GM12875 (cell line): Measurements from ENCODE around the gene CDH4.

Source experiments
- H3K4me3 ChIP-seq: one replicate; pipeline ENCODE4 v1.5.1; 2011; ENCODE audit warnings: low read depth, low read length, control low read depth
- CTCF ChIP-seq: IDR thresholded peaks from 2 replicates; pipeline ENCODE4 v1.5.1; 2011; ENCODE audit warnings: low read depth, mild to moderate bottlenecking, control low read depth, inconsistent platforms, low read length, moderate library complexity, borderline replicate concordance; ENCODE audit not compliant: insufficient read depth

The CDH4 gene

GRCh38 chr20:61803915-61804751, 552.1 kb downstream of the CDH4 start:
- no peak for TF ChIP-seq CTCF
- no peak overlapping the region for H3K4me3 ChIP-seq

GRCh38 chr20:61804752-61805295, 552.8 kb downstream of the CDH4 start:
- H3K4me3 ChIP-seq, result no peak overlapping the region
- TF ChIP-seq CTCF, result no peak

DNA sequence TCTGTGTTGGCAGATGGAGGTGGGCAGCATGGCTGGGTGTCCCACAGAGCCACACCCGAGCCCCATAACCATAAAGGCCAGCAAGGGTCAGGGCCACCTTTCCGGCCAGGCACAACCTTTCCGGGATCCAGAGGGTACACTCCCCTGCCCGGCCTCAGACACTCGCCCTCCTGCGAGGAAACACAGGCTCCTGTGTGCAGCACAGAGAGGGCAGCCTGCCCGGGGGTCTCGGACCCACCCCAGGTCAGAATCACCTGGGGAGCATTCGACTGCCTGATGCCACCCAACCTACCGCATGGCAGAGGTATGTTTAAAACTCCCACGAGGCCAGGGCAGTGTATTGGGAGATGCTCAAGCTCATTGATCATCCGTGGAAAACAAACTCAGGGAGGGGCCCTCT, 553.3 kb downstream of the CDH4 start:
- H3K4me3 ChIP-seq, result no peak overlapping the region
- TF ChIP-seq CTCF, result no peak

DNA sequence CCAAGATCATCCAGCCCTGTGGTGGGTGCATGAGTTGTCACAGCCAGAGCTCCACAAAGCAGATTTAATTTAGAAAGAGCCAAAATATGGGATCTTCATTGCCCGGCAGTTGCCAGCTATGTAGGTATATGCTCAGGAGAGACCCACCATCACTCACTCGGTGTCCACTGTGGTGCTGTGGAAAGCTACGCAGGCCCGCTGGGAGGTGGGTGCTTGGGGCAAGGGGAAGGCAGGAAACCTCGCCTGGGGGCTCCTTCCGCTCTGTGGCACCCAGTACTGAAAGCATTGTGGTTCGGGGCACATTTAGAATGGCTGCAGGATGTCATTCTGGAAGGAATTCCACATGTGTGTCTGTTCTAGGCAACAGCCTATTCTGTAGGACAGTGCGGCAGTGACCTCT, 553.7 kb downstream of the CDH4 start:
- TF ChIP-seq CTCF, result no peak
- H3K4me3 ChIP-seq, result no peak overlapping the region

GRCh38 chr20:61806314-61806713, 554.3 kb downstream of the CDH4 start:
- H3K4me3 ChIP-seq, result no peak overlapping the region
- no peak for TF ChIP-seq CTCF

- no peak for TF ChIP-seq CTCF
- H3K4me3 ChIP-seq, result no peak overlapping the region
Measured at GRCh38 chr20:61806995-61807394, 554.9 kb downstream of the CDH4 start.
